Nephron (organoid): ENCODE measurements around the gene CEMIP.
"Not testable (repeated sequence)": the region's sequence is repeated elsewhere in the genome, so short reads cannot be mapped to it uniquely, and the experiment has no call there.

ENCODE experiments used
- H3K27ac Mint-ChIP-seq, 3 experiments: 2 replicates each; pipeline ENCODE4 v1.8.0; 2020; ENCODE audit warnings: mixed read lengths in 3 of 3, mild to moderate bottlenecking in 2 of 3, moderate library complexity in 1 of 3
- H3K27me3 Mint-ChIP-seq: 2 replicates; pipeline ENCODE4 v1.8.0; 2021; ENCODE audit warnings: low read depth, mild to moderate bottlenecking, moderate library complexity, mixed read lengths
- H3K36me3 Mint-ChIP-seq: 2 replicates; pipeline ENCODE4 v1.8.0; 2020; ENCODE audit warnings: low read depth, mixed read lengths
- H3K4me1 Mint-ChIP-seq: 2 replicates; pipeline ENCODE4 v1.8.0; 2020; ENCODE audit warnings: mixed read lengths
- H3K4me3 Mint-ChIP-seq, 3 experiments: 2 replicates each; pipeline ENCODE4 v1.8.0; 2020; ENCODE audit warnings: mild to moderate bottlenecking in 3 of 3, mixed read lengths in 3 of 3, moderate library complexity in 2 of 3
- H3K9me3 Mint-ChIP-seq: 2 replicates; pipeline ENCODE4 v1.8.0; 2020; ENCODE audit warnings: mixed read lengths
- TF ChIP-seq, protein P1 (sequence below), 3 experiments: fragments of 200-600 bp; sonication (generic); IDR thresholded peaks; one replicate each; pipeline ENCODE4 v1.5.0; 2021; ENCODE audit warnings: antibody characterized with exemption in 3 of 3; ENCODE audit not compliant: unreplicated experiment in 3 of 3

The CEMIP gene

DNA sequence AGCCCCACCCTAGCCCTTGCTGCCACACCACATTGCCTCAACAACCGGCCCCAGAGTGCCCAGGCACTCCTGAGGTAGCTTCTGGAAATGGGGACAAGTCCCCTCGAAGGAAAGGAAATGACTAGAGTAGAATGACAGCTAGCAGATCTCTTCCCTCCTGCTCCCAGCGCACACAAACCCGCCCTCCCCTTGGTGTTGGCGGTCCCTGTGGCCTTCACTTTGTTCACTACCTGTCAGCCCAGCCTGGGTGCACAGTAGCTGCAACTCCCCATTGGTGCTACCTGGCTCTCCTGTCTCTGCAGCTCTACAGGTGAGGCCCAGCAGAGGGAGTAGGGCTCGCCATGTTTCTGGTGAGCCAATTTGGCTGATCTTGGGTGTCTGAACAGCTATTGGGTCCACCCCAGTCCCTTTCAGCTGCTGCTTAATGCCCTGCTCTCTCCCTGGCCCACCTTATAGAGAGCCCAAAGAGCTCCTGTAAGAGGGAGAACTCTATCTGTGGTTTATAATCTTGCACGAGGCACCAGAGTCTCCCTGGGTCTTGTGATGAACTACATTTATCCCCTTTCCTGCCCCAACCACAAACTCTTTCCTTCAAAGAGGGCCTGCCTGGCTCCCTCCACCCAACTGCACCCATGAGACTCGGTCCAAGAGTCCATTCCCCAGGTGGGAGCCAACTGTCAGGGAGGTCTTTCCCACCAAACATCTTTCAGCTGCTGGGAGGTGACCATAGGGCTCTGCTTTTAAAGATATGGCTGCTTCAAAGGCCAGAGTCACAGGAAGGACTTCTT is 171.3 kb downstream of the CEMIP start:
- Mint-ChIP-seq H3K4me3 (no peak overlapping the region), H3K4me1 (peaks cover 5% of the 10 kb centered on the region), H3K9me3 (no peaks in the 10 kb centered on the region), H3K36me3 (peaks cover 45% of the 10 kb centered on the region), H3K27ac (no peak overlapping the region), H3K27me3 (no peaks in the 10 kb centered on the region)
- TF ChIP-seq, protein P1, sequence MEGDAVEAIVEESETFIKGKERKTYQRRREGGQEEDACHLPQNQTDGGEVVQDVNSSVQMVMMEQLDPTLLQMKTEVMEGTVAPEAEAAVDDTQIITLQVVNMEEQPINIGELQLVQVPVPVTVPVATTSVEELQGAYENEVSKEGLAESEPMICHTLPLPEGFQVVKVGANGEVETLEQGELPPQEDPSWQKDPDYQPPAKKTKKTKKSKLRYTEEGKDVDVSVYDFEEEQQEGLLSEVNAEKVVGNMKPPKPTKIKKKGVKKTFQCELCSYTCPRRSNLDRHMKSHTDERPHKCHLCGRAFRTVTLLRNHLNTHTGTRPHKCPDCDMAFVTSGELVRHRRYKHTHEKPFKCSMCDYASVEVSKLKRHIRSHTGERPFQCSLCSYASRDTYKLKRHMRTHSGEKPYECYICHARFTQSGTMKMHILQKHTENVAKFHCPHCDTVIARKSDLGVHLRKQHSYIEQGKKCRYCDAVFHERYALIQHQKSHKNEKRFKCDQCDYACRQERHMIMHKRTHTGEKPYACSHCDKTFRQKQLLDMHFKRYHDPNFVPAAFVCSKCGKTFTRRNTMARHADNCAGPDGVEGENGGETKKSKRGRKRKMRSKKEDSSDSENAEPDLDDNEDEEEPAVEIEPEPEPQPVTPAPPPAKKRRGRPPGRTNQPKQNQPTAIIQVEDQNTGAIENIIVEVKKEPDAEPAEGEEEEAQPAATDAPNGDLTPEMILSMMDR (IDR thresholded peaks at IDR 0.05; ENCODE audit: unreplicated experiment in 3 of 3), result no peak

DNA sequence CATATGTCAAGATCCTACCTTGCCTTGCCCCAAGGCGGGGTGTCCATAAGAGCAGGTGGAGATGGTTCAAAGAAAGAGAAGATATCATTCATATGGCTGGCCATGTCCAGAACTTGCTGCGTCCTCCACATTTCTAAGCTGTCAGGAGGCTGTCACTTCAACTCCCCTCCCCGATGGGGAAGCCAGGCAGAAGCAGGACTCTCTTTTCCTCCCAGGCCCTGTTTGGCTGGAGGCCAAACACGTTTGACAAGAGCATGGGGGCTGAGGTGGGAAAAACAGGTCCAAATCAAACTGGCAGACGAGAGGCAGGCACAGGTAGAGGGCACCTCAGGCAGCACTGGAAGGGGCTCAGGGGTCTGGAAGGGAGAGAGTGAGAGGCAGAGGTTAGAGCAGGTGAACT is 172.8 kb downstream of the CEMIP start:
- Mint-ChIP-seq H3K4me3 (no peak overlapping the region), H3K36me3 (peaks cover 43% of the 10 kb centered on the region), H3K9me3 (no peaks in the 10 kb centered on the region), H3K27me3 (no peaks in the 10 kb centered on the region), H3K4me1 (peaks cover 5% of the 10 kb centered on the region), H3K27ac (no peak overlapping the region)
- TF ChIP-seq, protein P1 (IDR thresholded peaks at IDR 0.05; ENCODE audit: unreplicated experiment in 3 of 3), result no peak

DNA sequence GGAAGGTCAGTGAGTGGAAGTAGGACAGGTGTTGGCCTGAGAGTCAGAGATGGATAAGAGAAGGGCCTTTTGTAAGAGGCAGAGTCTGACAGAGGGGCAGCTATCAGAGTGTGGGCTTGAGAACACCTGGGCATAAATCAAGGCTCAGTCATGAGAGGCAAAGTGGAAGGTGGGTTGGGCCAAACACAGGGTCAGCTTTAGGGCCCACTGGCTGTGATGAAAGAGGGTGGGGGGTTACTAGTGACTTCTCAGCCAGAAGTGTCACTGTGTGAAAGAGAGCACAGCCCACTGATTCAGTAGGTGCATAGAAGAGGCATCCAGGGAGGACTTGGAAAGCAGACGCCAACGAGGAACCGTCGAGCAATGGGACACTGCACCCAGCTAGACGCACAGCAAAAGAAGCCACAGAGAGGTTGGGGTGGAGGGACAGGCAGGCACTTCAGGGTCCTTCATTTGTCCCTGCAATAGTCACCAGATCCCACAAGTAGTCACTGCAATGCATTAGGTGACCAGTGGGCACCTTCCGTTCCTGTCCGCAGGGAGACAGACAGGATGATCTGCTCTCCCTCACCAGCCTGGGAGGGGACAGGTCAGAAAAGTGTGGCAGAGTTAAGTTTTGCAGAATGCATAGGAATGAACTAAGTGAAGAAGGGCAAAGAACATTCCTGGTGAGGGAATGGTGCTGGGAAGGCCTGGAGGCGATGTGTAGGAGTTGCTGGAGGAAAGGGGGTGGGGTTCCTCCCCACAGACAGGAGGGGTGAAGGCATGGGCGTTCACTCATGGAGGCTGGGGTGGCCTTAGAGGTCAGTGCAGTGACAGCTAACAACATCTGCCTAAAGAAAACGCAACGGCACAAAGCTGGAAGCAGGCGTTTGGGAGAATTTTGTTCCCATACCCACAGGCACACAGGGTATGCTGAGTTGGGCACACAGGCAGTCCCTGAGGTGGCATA is 174.1 kb downstream of the CEMIP start:
- H3K36me3 Mint-ChIP-seq, result peaks cover 37% of the 10 kb centered on the region
- H3K9me3 Mint-ChIP-seq, result no peaks in the 10 kb centered on the region
- H3K4me1 Mint-ChIP-seq, result peaks cover 11% of the 10 kb centered on the region
- TF ChIP-seq, protein P1 (IDR thresholded peaks at IDR 0.05; ENCODE audit: unreplicated experiment in 3 of 3), result no peak
- H3K27ac Mint-ChIP-seq, result no peak overlapping the region
- no peaks in the 10 kb centered on the region for H3K27me3 Mint-ChIP-seq
- no peak overlapping the region for H3K4me3 Mint-ChIP-seq

DNA sequence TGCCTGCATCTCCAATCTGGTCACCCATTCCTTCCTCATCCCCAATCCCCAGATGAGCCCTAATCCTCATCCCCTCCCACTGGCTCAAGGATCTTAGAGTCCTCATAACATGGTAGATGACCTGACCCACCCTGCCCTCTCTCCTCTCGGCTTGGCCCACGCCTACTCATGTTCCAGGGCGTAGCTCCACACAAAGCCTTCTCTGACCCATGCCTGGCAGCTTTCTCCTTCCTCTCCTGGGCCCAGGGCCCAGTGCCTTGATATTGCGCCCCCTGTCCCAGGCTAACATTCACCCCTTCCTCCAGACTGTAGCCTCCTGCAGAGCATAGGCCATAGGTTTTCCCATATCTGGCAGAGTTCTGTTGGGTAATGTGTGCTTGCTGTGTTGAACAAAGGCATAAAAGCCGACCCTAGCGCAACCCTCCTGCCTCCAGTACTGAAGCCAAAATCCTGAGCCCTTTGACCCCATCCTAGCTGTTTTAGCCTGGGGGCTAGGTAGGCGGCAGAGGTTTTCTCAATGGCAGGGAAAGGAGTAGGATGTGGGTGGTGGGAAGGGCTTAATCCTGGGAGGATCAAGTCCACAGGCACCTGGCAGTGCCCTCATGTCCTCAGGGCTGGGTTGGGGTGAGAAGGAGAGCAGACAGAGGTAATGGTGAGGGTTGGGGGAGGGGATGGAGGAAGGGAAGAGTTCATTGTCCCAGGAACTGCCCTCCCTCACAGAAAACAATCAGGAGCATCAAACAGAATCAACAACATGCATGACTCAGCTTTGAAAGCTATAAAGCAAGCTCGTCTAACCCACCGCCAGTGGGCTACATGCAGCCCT is 175.0 kb downstream of the CEMIP start:
- Mint-ChIP-seq H3K36me3 (peaks cover 41% of the 10 kb centered on the region), H3K27me3 (no peaks in the 10 kb centered on the region), H3K27ac (no peak overlapping the region), H3K4me1 (peaks cover 11% of the 10 kb centered on the region), H3K4me3 (no peak overlapping the region), H3K9me3 (no peaks in the 10 kb centered on the region)
- TF ChIP-seq, protein P1 (IDR thresholded peaks at IDR 0.05; ENCODE audit: unreplicated experiment in 3 of 3), result no peak

DNA sequence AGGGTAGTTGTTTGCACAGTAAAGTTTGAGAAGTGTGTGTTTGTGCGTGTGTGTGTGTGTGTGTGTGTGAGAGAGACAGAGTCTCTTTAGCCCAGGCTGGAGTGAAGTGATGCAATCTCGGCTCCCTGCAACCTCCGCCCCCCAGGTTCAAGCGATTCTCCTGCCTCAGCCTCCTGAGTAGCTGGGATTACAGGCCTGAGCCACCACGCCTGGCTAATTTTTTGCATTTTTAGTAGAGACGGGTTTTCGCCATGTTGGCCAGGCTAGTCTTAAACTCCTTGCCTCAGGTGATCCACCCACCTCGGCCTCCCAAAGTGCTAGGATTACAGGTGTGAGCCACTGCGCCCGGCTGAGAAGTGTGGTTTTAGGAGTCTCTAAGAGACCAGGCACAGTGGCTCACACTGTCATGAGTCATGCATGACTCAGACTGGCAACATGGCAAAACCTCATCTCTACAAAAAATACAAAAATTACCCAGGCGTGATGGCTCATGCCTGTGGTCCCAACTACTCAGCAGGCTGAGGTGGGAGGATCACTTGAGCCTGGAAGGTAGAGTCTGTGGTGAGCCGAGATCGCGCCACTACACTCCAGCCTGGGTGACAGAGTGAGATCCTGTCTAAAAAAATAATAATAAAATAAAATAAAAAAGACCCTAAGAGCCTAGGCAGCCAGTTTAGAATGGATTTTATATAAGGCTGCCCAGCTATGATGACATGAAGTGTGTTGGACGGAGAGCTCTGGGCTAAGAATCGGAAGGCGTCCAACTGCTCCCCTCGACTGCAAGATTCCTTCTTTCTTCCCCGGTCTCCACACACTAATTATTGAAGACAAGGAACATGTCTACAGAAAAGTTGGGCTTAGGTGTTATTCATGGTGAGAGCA is 176.6 kb downstream of the CEMIP start:
- not testable (repeated sequence) for H3K27me3 Mint-ChIP-seq, H3K27ac Mint-ChIP-seq

More for the DNA sequence above, 176.6 kb downstream of the CEMIP start:
- peaks cover 41% of the 10 kb centered on the region for H3K36me3 Mint-ChIP-seq
- peaks cover 13% of the 10 kb centered on the region for H3K4me1 Mint-ChIP-seq
- H3K4me3 Mint-ChIP-seq, H3K9me3 Mint-ChIP-seq: not testable (repeated sequence)
